HG02623 (cell line): ENCODE data around the gene RPS6KA3.
A peak's percentile ranks its signal among the peaks of the same experiment; 100 is the strongest.
"Not testable (repeated sequence)": the region's sequence is repeated elsewhere in the genome, so short reads cannot be mapped to it uniquely, and the experiment has no call there.

ENCODE experiments used
- ATAC-seq: cut with Tn5 transposase; IDR thresholded peaks from one replicate; pipeline ENCODE4 v1.9.1; 2021; ENCODE audit warnings: moderate library complexity; ENCODE audit not compliant: unreplicated experiment

The RPS6KA3 gene

DNA sequence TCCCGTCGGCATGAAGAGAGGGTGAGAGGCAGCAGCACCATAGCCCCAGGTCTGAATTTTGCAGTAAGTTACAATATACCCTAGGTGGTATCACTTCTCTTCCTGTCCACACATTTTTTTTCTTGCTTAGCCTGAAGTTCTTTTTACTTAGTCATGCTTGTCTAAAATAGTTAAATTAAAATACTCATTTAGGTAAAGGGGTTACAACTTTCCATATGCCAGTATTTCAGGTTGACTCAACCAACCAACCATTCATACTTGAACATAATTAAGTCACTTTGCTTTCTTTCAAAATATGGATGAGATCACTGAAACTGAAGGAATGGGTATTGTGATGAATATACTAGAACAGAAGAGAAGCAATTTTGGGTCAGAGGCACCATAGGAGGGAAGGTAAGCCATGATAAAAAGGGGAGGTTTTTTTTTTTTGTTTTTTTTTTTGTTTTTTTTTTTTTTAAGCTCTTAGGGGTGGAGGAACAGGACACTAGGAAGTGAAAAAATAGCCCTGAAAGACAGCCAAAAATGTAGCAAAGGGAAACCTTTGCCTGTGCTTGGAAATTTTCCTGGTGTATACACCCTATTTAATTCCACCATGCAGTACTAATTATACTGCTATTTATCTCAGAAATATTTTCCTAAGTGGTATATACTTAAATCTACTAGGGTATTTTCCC lies 41.8 kb downstream of the RPS6KA3 start:
- peak; percentile 78 for ATAC-seq

- ATAC-seq, result no peak
These were observed 44.8 kb downstream of the RPS6KA3 start for GRCh38 chrX:20221902-20222301.

DNA sequence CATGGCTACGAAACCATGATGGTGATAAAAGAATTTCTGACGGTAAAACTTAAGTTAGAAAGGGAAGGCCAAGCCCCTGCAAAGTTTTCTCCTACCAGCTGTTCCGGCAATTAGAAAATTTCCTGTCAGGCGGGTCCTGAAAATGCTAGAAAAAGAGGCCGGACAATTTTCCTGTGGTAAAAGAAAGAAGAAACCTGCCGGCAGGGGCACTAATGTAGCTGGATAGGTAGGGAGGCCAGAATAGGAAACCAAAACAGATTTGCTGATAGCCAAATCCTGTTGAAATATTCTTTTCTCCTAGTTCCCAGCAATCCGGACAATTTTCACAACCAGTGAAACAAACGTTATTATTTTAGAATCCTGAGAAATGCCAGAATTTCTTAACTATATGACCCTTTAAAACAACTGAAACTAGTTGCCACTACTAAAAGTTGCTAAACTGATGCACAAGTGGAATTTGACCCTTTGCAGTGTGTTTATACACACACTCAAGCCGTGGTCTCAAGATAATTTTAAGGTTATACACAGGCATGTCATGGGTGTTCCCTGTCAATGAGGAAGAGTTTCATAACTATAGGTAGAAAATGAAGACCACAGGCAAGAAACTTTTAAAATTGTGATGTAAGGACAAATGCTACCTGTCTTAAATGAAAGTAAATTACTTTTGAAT lies 47.7 kb downstream of the RPS6KA3 start:
- ATAC-seq, result no peak

DNA sequence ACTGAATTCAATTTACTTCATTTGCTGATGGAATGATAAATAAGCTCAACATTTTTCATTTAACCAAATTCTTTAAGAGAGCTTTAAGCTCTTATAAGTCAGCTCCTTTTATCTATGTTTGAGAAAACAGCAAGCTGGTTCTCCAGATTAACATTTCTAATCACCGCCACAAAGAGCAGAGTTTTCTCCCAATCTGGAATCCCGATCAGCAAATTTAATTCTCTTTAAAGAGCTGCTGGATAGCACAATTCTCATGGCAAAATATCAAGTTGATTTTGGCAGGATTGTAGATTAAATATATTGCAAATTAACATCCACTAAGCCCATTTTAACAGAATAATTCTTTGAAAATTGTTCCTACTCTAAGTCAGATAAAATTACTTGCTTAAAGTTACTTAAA lies 48.8 kb downstream of the RPS6KA3 start:
- ATAC-seq, result no peak

GRCh38 chrX:20217271-20217670 lies 49.4 kb downstream of the RPS6KA3 start:
- ATAC-seq, result no peak

DNA sequence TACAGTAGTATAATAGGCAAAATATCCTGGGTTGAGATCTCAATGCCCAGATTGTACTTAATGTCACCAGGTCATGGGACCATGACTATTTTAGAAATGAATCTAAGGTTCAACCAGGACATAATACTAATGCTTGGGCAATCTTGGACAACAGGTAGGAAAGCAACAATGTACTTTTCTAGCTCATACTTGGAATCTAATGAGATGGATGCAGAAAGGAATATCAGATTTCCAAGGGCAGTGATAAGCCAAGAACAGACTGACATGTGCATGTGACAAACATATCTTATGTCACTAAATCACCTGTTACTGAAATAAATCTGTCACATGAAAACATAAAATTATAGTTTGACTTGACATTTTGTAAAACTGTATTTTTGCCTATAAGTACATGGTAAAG lies 51.1 kb downstream of the RPS6KA3 start:
- ATAC-seq, result no peak

- ATAC-seq, result peak; percentile 94
These were observed 54.1 kb downstream of the RPS6KA3 start for GRCh38 chrX:20212486-20213089.

- no peak for ATAC-seq
These were observed 55.4 kb downstream of the RPS6KA3 start for GRCh38 chrX:20211261-20211786.

- ATAC-seq, result peak; percentile 90
These were observed 60.6 kb downstream of the RPS6KA3 start for GRCh38 chrX:20205927-20206708.

DNA sequence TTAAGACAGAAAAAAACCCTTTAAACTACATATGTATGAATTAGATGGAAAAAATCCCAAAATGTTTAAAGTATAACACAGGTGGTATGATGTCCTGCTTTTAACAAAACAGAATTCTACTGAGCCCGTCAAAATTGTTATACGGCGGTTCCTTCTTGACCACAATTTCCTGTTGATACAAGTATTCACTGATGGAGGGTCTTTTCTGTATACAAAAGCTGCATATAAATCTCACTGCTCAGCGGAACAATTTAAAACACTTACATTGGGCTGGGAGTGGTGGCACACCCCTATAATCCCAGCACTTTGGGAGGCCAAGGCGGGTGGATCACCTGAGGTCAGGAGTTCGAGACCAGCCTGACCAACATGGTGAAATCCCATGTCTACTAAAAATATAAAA lies 62.4 kb downstream of the RPS6KA3 start:
- no peak for ATAC-seq

DNA sequence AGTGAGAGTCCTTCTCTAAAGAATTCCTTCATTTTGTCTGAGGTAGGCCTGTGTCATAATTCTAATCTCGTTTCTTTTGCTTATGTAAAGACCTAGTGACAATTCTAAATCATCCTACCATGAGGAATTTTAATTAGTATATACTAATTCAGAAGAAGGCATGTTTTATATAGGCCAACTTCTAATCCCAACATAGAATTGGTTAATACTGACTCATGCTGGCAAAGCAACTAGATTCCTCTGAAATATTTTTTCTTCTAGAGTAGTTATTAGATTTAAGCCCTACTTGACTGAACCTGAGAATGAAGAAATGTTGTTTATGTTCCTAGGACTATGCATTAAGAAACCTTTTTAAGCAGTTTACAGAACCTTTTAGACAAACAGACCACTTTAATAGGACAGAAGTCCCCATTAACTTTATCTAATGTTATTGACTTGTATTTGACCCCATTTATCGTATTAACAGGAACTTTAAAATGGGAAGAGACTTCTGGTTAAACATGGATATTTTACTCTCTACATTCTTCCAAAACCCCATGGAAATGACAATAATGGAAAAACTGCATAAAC lies 69.0 kb downstream of the RPS6KA3 start:
- no peak for ATAC-seq

GRCh38 chrX:20189171-20189570 lies 77.5 kb downstream of the RPS6KA3 start:
- ATAC-seq, result no peak

DNA sequence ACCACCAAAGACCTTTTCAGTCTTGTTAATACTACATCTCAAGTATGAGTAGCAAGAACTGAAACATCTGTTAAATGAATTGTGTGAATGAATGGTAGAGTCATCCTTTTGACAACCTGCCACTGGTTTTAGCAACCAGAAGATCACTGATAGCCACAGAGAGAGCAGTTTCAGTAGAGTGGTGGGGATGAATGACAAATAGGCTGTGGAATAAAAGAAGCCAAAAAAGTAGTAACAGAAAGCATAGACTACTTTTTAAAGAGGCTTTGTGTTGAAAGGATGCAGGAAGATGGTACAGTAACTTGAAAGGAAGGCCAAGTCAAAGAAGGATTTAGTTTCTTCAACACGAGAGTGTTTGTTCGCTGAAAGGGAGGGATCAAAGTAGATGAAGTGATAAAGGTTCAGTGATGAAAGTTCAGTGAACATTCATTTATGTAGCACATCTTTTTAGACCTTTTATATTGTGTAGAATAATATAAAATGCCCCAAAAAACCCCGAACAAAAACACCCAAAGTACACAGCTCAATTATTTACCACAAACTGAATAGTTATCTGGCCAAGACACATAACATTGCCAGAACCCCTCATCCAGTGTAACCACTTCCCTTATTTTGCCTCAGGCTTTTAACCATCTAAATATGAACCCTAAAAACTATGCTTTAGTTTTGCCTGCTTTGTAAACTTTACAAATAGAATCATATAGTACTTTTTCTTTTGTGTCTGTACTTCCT lies 84.9 kb downstream of the RPS6KA3 start:
- no peak for ATAC-seq

DNA sequence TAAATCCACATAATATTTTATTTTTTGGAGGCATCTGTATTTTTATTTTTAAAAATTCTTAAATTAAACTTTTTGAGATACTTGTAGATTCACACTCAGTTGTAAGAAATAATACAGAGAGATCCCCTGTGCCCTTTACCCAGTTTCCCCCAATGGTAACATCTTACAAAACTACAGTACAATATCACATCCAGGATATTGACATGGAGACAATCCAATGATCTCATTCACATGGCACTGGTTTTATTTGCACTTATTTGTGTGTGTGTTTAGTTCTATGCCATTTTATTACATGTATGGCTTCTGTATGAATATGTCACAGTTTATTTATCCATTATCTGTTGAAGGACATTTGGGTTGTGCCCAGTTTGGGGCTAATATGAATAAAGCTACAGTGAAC lies 89.6 kb downstream of the RPS6KA3 start:
- no peak for ATAC-seq

GRCh38 chrX:20173856-20174255 lies 92.9 kb downstream of the RPS6KA3 start:
- ATAC-seq, result no peak

GRCh38 chrX:20173313-20173712 lies 93.4 kb downstream of the RPS6KA3 start:
- ATAC-seq, result no peak

- ATAC-seq, result no peak
These were observed 94.8 kb downstream of the RPS6KA3 start for GRCh38 chrX:20171887-20172286.

- not testable (repeated sequence) for ATAC-seq
These were observed 104.2 kb downstream of the RPS6KA3 start for GRCh38 chrX:20162516-20162915.

- no peak for ATAC-seq
These were observed 106.8 kb downstream of the RPS6KA3 start for GRCh38 chrX:20159797-20160385.

GRCh38 chrX:20151689-20152088 lies 115.0 kb downstream of the RPS6KA3 start:
- no peak for ATAC-seq
